WTC11 (cell line): Measurements from ENCODE around the gene C3.

Experiments
- ATF6 ChIP-seq: sonication (generic); formaldehyde crosslinking; IDR thresholded peaks from 2 replicates; pipeline ENCODE4 v1.8.1; 2023; ENCODE audit warnings: mild to moderate bottlenecking, missing genetic modification reagents
- CBFB ChIP-seq: sonication (generic); formaldehyde crosslinking; IDR thresholded peaks from 2 replicates; pipeline ENCODE4 v1.8.1; 2022; ENCODE audit warnings: mild to moderate bottlenecking, low read depth, missing genetic modification reagents
- CTCF ChIP-seq: fragments of 200-600 bp; IDR thresholded peaks from 2 replicates; pipeline ENCODE4 v1.8.0; 2022; ENCODE audit warnings: antibody characterized with exemption
- FOXJ3 ChIP-seq: sonication (generic); formaldehyde crosslinking; IDR thresholded peaks from 2 replicates; pipeline ENCODE4 v1.9.0; 2021; ENCODE audit warnings: missing genetic modification reagents, mild to moderate bottlenecking, borderline replicate concordance
- KAT7 ChIP-seq: sonication (generic); formaldehyde crosslinking; IDR thresholded peaks from 2 replicates; pipeline ENCODE4 v1.8.1; 2023; ENCODE audit warnings: missing genetic modification reagents, mild to moderate bottlenecking, borderline replicate concordance
- NR2C2 ChIP-seq: sonication (generic); formaldehyde crosslinking; IDR thresholded peaks from 2 replicates; pipeline ENCODE4 v1.8.0; 2022; ENCODE audit warnings: mild to moderate bottlenecking, missing genetic modification reagents
- OVOL2 ChIP-seq: fragments of 250-450 bp; sonication (Bioruptor Pico); IDR thresholded peaks from 2 replicates; pipeline ENCODE4 v1.9.0; 2021; ENCODE audit warnings: mild to moderate bottlenecking, borderline replicate concordance
- ZMAT4 ChIP-seq: fragments of 250-450 bp; sonication (Bioruptor Pico); IDR thresholded peaks from 2 replicates; pipeline ENCODE4 v1.9.0; 2021; ENCODE audit warnings: mild to moderate bottlenecking
- TF ChIP-seq, protein P1 (sequence below): sonication (generic); formaldehyde crosslinking; IDR thresholded peaks from 2 replicates; pipeline ENCODE4 v1.8.0; 2022; ENCODE audit warnings: mild to moderate bottlenecking, missing genetic modification reagents

GRCh38 chr19:6693056-6693471 is 27.4 kb downstream of the C3 start:
- TF ChIP-seq NR2C2 (CRISPR knock-in tag), result no peak
- no peak for TF ChIP-seq CTCF
- TF ChIP-seq FOXJ3 (CRISPR knock-in tag), result no peak
- no peak for TF ChIP-seq CBFB
- TF ChIP-seq, protein P1, sequence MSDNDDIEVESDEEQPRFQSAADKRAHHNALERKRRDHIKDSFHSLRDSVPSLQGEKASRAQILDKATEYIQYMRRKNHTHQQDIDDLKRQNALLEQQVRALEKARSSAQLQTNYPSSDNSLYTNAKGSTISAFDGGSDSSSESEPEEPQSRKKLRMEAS (CRISPR knock-in tag), result no peak
- TF ChIP-seq ZMAT4 (CRISPR knock-in tag), result no peak
- no peak for TF ChIP-seq KAT7 (CRISPR knock-in tag)
- TF ChIP-seq ATF6, result no peak
- no peak for TF ChIP-seq OVOL2 (CRISPR knock-in tag)
